HG03045 (cell line): Measurements from ENCODE around the gene KLHL35.

Source experiments
- ATAC-seq: cut with Tn5 transposase; IDR thresholded peaks from one replicate; pipeline ENCODE4 v1.9.1; 2021; ENCODE audit warnings: mild to moderate bottlenecking, moderate library complexity; ENCODE audit not compliant: unreplicated experiment

Gene KLHL35

DNA sequence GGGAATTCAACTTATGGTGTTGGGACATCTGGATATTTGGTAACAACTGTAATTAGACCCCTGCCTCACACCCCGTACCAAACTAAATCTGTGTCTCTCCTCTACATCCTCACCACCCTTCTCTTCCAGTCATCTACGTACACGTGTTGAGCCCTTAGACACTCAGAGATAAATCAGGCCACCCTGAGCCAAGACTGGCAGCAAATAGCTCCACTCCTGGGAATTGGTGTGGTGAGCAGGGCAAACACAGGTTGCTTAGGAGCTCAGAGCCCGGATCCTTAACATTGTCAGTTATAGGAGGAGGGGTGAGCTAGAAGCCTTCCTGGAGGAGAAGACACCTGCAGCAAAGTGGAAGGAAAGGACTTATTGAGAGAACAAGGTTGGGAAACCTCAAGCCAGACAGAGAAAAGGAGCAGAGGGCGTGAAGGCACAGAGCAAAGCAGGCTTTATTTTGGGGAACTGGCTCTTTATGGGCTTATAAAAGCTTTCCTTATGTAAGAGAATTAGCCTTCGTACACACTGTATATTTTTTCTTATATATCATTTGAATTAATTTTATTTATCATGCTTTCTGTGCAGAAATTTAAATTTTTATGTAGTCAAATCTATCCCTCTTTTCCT, 36.9 kb upstream of the KLHL35 start:
- ATAC-seq: no peak

DNA sequence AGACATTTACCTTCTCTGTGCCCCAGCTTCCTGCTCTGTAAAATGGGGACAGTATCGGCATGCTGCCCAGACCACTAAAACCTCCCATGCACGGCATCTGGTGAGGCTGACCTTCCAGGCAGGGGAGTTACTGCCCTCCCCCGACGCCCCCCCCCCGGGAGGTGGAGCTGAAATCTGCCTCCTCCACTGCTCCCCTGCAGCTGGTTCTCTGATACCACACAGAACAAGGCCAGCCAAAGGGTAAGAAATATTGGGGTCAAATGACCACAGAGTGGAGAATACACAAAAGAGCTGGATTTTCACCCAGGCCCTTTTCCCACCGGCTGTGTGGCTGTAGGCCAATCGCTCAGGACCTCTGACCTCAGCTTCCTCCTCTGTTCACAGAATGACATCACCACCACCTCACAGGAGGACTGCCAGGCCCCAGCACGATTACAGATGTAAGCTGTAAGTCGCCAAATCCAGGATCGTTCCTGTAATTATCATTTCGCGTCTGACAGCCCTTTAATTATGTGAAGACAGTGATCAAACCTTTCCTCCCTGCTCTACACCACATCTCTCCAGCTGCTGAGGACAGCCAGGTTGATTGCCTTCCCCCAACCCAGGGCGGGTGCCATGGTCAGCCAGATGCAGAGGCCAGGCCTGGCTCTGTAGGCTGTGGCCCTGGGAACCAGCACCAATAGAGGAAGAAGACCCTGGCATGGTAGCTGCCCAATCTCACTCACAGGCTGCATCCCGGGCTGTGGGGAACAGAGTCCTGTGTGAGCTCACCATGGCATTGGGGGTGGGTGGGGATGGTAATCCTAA, 35.7 kb upstream of the KLHL35 start:
- no peak for ATAC-seq

- no peak for ATAC-seq
Observed at GRCh38 chr11:75467881-75468280, 34.9 kb upstream of the KLHL35 start.

DNA sequence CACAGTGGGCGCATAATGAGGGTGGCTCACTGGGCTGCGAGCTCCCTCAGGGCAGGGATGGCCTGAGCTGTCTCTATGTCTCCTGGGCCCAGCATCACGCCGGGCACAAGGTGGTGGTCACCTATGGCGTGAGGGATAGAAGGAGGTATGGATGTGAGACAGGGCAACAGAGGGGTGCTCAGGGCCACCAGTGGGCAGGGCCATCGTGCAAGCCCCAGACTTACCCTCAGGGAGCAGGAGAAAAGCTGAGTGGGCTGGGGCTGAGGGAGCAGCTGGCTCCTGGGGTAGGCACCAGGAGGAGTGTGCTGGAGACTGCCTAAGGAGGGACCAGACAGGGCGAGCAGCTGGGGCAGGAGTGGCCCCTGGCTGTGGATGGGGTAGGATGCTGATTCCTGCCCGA, 34.3 kb upstream of the KLHL35 start:
- no peak for ATAC-seq

DNA sequence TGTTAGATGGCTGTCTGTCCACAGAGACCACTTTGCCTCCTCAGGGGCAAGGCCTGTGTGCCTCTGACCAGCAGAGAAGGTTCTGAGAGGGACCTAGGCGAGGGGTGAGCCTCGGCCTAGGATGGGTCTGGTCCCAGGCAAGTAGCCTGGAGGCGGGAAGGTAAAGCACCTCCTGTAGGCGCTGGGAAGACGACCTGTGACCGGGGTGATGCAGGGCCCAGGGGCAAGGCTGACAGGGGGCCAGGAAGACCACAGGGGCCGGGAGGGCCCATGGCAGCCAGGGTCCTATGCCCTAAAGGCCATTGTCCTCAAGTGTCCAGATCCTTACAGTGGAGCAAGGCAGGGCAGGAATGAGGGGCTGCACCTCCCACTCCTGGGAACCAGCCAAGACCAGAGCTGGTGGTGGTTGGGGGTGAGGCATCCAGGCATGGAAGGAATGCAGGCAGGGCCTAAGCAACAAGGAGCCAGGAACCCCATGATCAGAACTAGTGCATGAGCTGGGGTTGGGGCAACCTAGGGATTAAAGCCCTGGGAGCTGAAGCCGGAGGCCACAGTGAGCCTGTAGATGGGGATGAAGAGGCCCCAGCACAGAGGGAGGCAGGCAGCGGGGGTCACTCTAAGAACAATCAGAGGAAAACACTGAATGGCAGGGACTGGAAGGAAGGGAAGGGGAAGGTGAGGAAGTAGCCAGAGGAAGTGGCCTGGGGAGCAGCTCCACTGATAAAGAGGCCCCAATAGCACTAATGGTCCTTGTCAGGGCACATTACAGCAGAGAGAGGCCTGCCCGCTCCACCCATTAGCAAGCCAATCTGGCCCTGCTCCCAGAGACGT, 32.9 kb upstream of the KLHL35 start:
- no peak for ATAC-seq

DNA sequence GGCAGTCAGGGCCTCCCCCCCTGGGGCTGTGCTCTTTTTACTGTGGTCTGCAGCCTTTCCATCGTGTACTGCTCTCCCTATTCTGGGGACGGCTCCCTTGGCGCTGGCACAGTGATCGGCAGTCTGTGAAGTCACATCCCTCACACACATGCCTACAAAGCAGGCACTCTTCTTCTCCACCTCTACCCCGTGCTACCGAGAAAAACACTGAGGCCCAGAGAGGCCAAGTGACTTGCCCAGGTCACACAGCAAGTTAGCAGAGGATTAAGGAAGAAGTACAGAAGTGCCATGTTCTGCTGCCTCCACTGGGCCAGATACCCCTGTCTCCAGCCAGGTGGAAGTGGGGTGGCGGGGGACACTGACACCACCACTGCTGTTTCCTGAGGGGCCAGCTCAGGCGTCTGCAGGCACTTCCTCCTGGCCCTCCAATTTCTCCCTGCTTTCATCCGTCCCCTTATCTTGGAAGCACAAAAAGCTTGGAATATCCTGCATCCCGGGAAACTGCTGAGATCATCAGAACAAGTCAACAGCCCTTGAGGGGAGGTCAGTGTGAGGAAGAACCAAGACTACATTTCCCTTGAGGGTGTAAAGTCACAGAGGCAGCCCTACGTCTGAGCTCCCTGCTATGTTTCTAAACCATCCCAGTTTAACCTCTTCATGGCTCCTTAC, 30.2 kb upstream of the KLHL35 start:
- no peak for ATAC-seq

- no peak for ATAC-seq
Observed at GRCh38 chr11:75462117-75462653, 29.2 kb upstream of the KLHL35 start.

DNA sequence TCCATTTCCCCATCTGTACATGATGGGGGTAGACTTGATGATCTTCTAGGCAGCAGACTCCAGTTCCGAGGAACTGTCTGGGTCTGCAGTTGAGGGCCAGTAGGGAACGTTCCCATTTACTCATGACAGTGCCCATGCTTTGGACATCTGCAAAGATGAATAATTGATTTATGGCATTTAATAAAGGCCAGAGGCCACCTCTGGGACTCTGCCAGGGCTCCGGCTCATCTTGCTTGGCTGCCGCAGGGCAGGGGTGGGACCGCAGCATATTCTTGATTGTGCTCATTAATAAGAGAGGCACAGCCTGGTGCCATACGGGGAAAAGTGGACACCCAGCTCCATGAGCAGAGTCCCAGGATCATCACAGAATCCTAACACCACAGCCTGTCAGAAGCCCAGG, 28.1 kb upstream of the KLHL35 start:
- ATAC-seq: no peak

GRCh38 chr11:75456596-75457183, 23.7 kb upstream of the KLHL35 start:
- ATAC-seq: no peak

GRCh38 chr11:75454987-75455386, 22.0 kb upstream of the KLHL35 start:
- ATAC-seq: no peak

DNA sequence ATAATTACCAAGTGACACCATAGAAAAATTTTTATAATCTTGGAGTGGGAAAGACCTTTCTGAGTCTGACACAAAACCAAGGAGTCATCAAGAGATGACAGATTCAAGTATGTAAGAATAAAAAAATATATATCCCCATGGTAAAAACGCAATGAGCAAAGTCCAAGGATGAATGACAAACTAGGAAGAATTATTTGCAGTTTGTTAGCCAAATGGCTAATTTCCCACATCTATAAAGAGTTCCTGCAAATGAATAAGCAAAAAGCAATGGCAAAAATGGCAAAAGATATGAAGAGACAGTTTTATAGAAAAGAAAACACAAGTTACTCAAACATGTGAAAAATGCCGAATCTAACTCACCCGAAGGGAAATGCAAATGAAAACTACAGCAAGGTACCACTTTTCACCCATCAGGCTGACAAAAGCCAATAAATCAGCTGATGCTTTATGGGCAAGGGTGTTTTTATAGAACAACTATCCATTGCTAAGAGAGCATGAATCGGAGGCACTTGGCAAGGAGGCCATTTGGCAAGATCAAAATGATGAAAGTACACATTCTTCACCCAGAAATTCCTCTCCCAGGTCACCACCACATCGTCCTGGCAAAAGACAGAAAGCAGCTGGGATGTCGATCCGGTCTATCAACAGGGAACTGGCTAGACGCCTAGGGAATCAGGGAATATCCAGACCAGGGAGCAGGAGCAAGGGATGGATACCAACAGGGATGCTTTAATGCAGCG, 21.1 kb upstream of the KLHL35 start:
- no peak for ATAC-seq

GRCh38 chr11:75450826-75451821, 18.1 kb upstream of the KLHL35 start:
- ATAC-seq: no peak

- no peak for ATAC-seq
Observed at GRCh38 chr11:75450236-75450635, 17.2 kb upstream of the KLHL35 start.

- no peak for ATAC-seq
Observed at GRCh38 chr11:75449776-75450175, 16.8 kb upstream of the KLHL35 start.

DNA sequence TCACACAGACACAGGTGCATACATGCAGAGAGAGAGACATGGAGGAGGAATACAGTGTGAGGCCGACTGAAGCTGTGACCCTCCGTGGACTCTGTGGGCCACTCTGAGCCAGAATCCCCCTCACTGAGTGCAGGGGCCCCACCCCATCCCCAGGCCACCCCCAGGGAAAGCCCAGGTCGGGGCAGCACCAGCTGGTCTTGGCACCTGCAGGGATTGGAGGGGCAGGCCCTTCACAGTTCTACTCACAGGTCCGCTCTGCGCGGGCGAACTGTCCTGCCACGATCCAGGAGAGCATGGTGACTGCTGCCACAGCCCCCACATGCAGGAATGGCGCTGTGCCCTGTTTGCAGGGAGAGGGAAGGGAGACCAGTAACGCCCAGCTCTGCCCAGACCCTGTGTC, 16.3 kb upstream of the KLHL35 start:
- ATAC-seq: no peak

DNA sequence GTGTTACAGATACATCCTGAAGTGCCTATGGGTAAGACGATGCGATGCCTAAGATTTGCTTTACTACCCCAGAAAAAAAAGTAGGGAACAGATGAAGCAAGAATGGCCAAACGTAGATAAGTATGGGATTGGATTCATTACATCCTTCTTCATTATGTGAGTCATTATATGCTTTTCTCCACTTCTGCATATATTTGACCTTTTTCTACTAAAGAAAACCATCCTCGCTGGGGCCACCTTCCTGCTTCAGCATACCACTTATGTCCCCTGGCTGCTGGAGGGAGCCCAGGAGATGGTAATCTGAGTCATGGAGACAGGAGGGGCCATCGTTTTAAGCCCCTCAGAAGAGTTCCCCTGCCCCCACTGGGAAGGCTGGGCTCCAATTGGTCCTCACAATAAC, 14.4 kb upstream of the KLHL35 start:
- no peak for ATAC-seq

GRCh38 chr11:75445315-75445953, 12.4 kb upstream of the KLHL35 start:
- ATAC-seq: no peak

GRCh38 chr11:75443043-75443442, 10.0 kb upstream of the KLHL35 start:
- no peak for ATAC-seq
